Measurements from ENCODE around the gene TTC27.
"Not testable (repeated sequence)": the region's sequence is repeated elsewhere in the genome, so short reads cannot be mapped to it uniquely, and the experiment has no call there.

The TTC27 gene

DNA sequence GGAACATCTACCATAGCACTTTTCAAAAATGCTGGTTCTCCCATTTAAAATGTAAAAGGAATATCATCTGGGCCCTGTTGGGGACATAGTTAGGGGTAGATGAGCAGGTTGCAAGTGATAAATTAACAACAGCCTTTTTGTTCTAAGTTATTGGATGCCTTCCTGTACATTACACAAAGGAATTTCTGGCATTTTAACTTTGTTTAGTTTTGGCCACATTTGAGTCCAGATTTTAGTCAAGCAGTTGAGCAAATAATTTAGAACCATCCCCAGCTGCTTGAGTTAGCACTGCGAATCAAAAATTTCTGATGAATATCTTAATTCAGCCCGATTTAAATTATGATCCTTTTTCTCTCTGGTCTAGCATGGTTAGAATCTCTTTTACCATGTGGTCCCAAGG lies 124.4 kb downstream of the TTC27 start:
- FAIRE-seq (no peak), DNase-seq (ENCODE audit: low spot score) (no peak)

DNA sequence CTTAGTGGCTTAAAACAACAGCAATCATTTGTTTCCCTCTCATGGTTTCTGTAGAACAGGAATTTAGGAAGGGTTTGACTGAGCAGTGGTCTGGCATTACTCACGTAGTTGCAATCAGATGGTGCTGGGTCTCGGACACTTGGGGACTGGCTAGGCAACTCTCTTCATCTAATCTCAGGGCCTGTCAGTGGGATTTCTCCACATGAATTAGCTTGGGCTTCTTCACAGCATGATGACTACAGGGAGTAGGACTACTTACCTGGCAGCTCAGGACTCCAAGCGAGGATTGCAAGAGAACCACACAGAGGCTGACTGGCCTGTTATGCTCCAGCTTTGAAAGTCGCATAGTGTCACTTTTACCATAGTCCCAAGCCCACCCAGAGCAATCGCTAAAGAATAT lies 125.1 kb downstream of the TTC27 start:
- no peak for DNase-seq (ENCODE audit: low spot score)
- FAIRE-seq: no peak

DNA sequence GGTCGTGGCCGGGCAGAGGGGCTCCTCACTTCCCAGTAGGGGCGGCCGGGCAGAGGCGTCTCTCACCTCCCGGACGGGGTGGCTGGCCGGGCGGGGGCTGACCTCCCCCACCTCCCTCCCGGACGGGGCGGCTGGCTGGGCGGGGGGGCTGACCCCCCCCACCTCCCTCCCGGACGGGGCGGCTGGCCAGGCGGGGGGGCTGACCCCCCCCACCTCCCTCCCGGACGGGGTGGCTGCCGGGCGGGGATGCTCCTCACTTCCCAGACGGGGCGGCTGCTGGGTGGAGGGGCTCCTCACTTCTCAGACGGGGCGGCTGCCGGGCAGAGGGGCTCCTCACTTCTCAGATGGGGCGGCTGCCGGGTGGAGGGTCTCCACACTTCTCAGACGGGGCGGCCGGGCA lies 126.8 kb downstream of the TTC27 start:
- DNase-seq (ENCODE audit: low spot score); FAIRE-seq: not testable (repeated sequence)

DNA sequence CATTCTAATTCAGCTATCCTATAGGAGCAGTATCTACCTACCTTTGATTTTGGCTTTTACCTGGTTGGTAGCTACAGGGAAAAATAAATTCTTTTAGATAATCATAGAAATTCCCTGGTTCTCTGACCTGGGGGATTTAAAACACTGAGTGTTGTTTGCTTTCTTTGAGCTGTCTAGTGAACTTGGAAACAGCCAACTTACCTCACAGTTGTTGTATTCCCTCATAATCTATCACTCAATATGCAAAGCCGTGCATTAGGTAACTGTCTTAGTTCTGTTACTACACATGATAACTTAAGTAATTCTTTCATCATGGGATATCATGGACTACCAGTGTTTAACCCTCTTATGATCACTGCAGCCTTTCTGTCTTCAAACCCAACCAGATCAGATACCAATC lies 127.8 kb downstream of the TTC27 start:
- DNase-seq (ENCODE audit: low spot score) (no peak), FAIRE-seq (no peak)

- no peak for FAIRE-seq
Observed at GRCh38 chr2:32756074-32756727, 128.4 kb downstream of the TTC27 start.

DNA sequence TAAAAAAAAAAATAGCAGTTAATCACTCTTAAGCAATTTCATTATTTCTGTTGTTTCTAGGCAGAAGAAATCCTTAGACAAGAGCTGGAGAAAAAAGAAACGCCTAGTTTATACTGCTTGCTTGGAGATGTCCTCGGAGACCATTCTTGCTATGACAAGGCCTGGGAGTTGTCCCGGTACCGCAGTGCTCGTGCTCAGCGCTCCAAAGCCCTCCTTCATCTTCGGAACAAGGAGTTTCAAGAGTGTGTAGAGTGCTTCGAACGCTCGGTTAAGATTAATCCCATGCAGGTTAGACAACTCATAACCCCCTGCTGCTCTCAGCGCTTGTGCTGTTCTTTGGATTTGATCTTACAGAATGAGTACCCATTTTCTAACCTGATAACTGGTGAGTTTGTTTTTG lies 130.4 kb downstream of the TTC27 start:
- DNase-seq (ENCODE audit: low spot score) (no peak), FAIRE-seq (no peak)

More at GRCh38 chr2:32756074-32756727, 128.4 kb downstream of the TTC27 start:
- DNase-seq (ENCODE audit: low spot score): no peak

DNA sequence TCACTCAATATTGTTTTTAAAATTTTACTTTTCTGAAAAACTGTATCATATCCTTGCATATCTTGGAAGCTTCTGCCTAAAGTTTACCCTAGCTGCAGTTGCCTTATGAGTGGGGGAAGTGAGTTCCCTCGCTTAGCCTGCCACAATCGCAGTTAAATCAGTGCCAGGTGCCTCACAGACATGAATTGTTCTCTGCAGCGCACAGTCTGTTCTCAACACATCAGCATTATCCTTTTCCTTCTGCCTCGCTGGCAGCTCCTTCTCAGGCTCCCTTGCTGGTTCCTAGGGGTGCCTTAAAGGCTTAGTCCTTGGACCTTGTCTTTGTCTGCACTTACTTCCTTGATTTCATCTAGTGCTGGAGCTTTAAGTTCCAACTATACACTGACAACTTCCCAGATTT lies 132.8 kb downstream of the TTC27 start:
- DNase-seq (ENCODE audit: low spot score) (no peak), FAIRE-seq (no peak)

DNA sequence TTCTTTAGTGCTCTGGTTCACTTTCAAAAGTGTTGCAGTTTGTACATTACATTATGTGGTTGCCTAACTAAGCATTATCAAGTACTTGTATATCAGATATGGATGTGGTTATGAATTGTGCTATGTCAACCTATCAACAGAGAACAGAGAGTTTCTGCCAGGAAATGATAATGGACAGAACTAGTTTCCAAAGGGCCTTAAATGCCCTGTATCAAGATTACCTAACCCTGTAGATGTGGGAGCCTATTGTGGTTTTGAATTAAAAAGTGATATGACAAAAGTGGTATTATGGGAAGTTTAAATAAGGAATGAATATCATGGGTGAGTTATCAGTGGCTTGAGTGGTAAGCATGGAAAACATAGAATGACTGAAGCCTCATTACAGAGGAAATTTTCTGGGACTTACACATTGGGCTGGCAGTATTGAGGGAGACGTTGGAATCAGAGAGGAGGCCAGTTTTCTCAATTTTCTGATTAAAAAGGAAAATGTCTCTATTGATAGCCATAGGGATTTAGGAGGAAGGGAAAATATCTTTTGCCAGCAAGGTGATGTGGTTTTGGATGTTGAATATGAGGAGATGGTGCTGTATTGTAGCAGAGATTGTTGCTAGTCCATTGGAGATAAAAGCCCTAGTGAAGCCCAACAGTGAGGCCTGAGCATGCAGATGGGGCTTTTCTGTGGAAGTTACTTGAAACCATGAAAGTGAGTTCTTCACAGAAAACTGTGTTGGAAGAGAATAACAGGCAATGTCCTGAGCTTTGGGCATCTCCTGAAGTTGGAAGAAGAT lies 140.7 kb downstream of the TTC27 start:
- no peak for FAIRE-seq
- no peak for DNase-seq (ENCODE audit: low spot score)

GRCh38 chr2:32770360-32770759 lies 142.5 kb downstream of the TTC27 start:
- no peak for FAIRE-seq
- no peak for DNase-seq (ENCODE audit: low spot score)

DNA sequence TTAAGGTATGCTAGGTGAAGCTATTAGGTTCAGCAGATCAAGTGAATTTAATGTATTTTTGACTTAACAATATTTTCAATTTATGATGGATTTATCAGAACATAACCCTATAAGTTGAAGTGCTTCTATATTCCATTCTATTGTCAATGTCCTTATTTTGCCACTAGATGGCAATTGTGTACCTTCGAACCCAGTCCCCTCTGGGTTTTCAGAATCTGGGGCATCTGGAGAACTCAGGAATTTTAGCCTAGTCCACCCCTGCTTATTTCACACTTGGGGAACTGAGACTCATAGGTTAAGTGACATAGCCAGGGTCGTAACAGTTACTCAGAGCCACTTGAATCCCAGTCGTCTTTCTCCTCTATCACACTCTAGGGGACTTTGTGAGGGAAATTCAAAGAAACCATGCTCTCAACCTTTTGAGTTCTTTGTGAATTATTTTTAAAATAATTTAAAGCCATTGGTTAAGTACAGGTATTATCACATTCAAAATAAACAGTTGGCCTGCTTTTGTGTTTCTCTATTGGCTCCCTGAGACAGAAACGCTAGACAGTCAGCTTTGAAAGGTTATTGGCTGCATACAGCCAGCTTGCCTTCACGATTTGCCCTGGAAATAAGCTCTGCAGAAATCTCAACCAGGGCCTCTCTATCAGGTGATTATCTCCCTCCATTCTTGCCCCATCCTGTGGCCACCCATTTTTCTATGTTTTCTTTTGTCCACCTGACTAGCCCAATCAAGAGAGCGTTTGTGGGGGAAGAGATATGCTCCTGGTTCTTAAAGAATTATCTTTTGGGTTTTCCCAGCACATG lies 145.0 kb downstream of the TTC27 start:
- DNase-seq (ENCODE audit: low spot score) (peak; percentile 40), FAIRE-seq (peak; percentile 45)

DNA sequence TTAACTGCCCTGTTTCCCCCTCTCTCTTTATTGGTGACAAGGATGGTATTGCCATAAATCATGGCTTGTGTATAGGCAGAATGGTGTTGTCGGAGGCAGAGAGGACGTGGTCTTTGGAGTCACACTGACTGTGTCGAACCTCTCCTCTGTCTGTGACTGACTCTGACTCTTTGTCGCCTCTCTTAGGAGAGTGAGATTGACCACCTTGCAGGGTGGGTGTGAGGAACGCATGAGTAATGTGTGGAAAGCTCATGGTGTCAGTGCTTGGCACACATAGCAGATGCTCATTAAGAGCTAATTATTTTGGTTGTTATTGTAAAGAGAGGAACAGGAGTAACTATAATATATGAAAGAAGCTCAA lies 145.6 kb downstream of the TTC27 start:
- DNase-seq (ENCODE audit: low spot score): no peak
- FAIRE-seq: no peak

DNA sequence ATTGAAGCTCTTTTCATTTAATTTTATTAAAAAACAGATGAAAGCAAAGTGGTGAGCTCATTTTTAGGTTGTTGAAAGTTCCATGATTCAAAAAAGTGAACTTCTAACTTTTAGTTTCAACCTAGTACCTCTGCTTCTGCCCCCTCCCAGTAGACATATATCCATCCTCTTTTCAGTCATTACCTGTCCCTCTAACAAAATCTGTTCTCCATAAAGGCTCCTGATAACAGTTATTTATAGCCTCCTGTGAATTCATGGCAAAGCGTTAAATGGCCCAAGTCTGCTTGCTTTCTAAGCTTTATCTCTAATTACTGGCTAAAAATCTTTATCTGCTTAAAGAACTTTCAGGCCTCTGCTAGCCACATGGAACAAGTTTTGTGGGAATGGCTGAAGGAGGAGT lies 148.1 kb downstream of the TTC27 start:
- DNase-seq (ENCODE audit: low spot score): no peak

GRCh38 chr2:32777714-32778113 lies 149.9 kb downstream of the TTC27 start:
- DNase-seq (ENCODE audit: low spot score): no peak
- no peak for FAIRE-seq

More for the DNA sequence above, 148.1 kb downstream of the TTC27 start:
- FAIRE-seq: no peak

DNA sequence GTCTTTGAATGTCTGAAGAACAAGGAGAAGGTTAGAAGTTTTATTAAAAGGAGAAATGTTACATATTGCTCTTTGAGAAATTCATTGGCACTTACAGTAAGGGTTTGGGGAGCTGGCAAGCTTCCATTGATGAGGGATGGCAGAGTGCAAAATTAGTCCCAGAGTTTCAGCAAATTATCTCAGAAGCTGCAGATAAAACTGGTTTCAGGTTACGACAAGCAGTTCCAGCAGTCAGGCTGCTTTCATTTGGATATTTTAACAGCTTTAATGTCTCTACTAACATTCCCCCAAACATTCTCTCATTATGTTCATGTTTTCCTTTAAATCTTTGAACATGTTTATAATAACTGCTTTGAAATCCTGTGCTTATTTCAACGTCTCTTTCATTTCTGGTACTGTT lies 153.1 kb downstream of the TTC27 start:
- DNase-seq (ENCODE audit: low spot score) (no peak), FAIRE-seq (no peak)

DNA sequence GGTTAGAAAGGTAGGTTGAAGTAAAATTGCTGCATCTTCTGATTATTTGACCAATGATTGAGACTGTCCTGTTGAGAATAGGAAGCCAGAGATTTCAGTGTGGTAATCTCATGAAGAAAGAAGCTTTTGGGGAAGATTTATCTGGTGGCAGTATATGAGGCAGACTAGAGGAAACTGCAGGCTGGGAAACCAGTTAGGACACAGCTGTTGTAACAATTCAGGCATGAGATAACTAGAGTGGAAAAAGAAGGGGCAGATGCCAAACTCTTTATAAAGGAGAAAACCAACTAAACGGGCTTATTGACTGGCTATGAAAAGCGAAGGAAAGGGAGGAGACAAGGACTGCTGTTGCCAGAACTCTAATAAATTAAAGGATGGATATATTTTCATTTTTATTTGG lies 155.6 kb downstream of the TTC27 start:
- DNase-seq (ENCODE audit: low spot score) (no peak), FAIRE-seq (no peak)

DNA sequence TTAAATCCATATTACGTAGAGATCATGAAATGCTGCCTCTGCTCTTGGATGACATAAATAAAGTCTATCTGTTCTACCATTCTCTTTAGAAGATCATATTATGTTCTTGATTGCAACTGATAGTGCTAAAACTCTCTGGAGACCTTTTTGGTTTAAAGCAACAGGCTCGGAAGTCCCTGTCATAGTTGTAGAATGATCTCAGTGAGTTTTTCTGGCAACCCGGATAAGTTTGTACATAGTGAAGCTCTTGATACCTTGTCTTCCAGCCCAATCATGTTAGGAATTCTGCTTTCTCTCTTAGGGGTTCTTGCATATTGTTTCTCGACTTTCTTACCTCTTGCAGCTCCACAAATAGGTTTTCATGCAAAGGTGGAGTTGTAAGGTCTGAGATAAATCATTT lies 156.1 kb downstream of the TTC27 start:
- FAIRE-seq (no peak), DNase-seq (ENCODE audit: low spot score) (no peak)

GRCh38 chr2:32787207-32787606 lies 159.4 kb downstream of the TTC27 start:
- DNase-seq (ENCODE audit: low spot score): no peak
- FAIRE-seq: no peak

GRCh38 chr2:32788114-32788513 lies 160.3 kb downstream of the TTC27 start:
- no peak for FAIRE-seq

GRCh38 chr2:32792416-32792815 lies 164.6 kb downstream of the TTC27 start:
- FAIRE-seq (no peak), DNase-seq (ENCODE audit: low spot score) (no peak)

More at GRCh38 chr2:32788114-32788513, 160.3 kb downstream of the TTC27 start:
- no peak for DNase-seq (ENCODE audit: low spot score)

GRCh38 chr2:32798829-32799228 lies 171.0 kb downstream of the TTC27 start:
- FAIRE-seq: no peak

DNA sequence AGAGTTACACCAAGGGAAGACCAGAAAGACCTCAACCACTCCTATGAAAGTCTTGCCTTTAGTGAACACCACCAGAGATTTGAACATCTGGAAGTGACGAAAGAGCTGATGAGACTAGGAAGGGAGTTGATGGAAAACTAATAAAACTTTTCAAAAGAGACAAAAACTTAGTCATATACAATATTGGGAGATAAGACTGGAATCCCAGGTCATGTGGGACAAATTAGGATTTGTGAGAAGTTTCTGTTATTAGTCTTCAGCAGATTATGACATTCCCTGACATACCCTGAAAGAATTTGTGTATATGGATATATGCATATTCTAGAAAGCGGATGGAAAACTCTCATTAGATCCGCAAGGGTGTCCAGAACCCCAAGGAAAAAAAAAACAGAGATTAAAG lies 173.9 kb downstream of the TTC27 start:
- DNase-seq (ENCODE audit: low spot score): no peak
- FAIRE-seq: no peak

More at GRCh38 chr2:32798829-32799228, 171.0 kb downstream of the TTC27 start:
- no peak for DNase-seq (ENCODE audit: low spot score)

GRCh38 chr2:32802877-32803276 lies 175.0 kb downstream of the TTC27 start:
- DNase-seq (ENCODE audit: low spot score) (no peak), FAIRE-seq (no peak)

Data from RCC 7860 (cell line).